K562 (cell line): ENCODE results near the gene ZNF598. TPM values are rescaled to one million over a fixed set of nuclear protein-coding genes. Genes with fewer than 3 reads are reported as not detected.
A peak's percentile ranks its signal among the peaks of the same experiment; 100 is the strongest.

Experiments
- ATAC-seq: fragments of 200-7000 bp; cut with Tn5 transposase; 3 replicates; pipeline ENCODE4 v1.9.1; 2020; ENCODE audit warnings: moderate library complexity
- BruUV-seq: library from RNA; stranded (reverse); fragments of 400-500 nt; replicated peaks from 2 replicates; lab custom pipeline; 2021; lab: Mats Ljungman, UMichigan
- CTCF ChIA-PET: fragments of 300-600 bp; formaldehyde crosslinking; extraction: SDS; loops from one replicate; lab custom pipeline; 2021; ENCODE audit warnings: low intra/inter-chr PET ratio; lab: Yijun Ruan, JAX
- POLR2A ChIA-PET: fragments of 300-600, 350-650 bp; sonication (Branson Sonifier 250); formaldehyde crosslinking; extraction: SDS; loops from one replicate; lab custom pipeline; 2021; ENCODE audit warnings: antibody characterized with exemption, inconsistent platforms; lab: Yijun Ruan, JAX
- DNase-seq, 4 experiments: peaks; one replicate each; pipeline versions ENCODE4 v3.0.0 to v3.0.0-alpha.2; 2011 to 2018; ENCODE audit warnings: low spot score in 3 of 4, mixed read lengths in 3 of 4; ENCODE audit errors: extremely low read depth in 1 of 4
- FAIRE-seq: peaks from 2 replicates; lab custom pipeline; 2011; peaks lifted over from hg19 to GRCh38; lab: Jason Lieb, UNC
- H2AFZ ChIP-seq: 2 replicates; pipeline ENCODE4 v1.6.0; 2011; ENCODE audit warnings: low read depth, low read length, control low read depth, inconsistent platforms
- H3K27ac ChIP-seq: fragments of 200-600 bp; 3 replicates; pipeline ENCODE4 v1.8.0; 2011; ENCODE audit warnings: low read depth, mild to moderate bottlenecking, control low read depth, inconsistent platforms, low read length, moderate library complexity, mixed read lengths; ENCODE audit errors: extremely low read depth
- H3K27me3 ChIP-seq, 2 experiments: fragments of 300-600 bp in 1 of 2; 2 replicates in 1 of 2; 3 replicates in 1 of 2; pipeline versions ENCODE4 v1.6.0 to v1.8.0; 2011; ENCODE audit warnings: inconsistent platforms in 2 of 2, low read length in 2 of 2, mild to moderate bottlenecking in 1 of 2, mixed read lengths in 1 of 2, moderate library complexity in 1 of 2; ENCODE audit not compliant: control insufficient read depth in 2 of 2, insufficient read depth in 2 of 2
- H3K36me3 ChIP-seq: fragments of 300-600 bp; 3 replicates; pipeline ENCODE4 v1.8.0; 2011; ENCODE audit warnings: mild to moderate bottlenecking, low read length, inconsistent platforms; ENCODE audit not compliant: control insufficient read depth, insufficient read depth
- H3K4me1 ChIP-seq, 2 experiments: fragments of 200-600 bp in 1 of 2; replicated peaks in 1 of 2; 2 replicates in 1 of 2; 3 replicates in 1 of 2; pipeline versions ENCODE4 v1.5.1 to v1.8.0; 2011; ENCODE audit warnings: inconsistent platforms in 2 of 2, low read length in 2 of 2, mild to moderate bottlenecking in 1 of 2, mixed read lengths in 1 of 2, moderate library complexity in 1 of 2; ENCODE audit not compliant: control insufficient read depth in 2 of 2, insufficient read depth in 2 of 2
- H3K4me2 ChIP-seq: 2 replicates; pipeline ENCODE4 v1.6.1; 2011; ENCODE audit warnings: low read length, control low read depth, inconsistent platforms, mixed read lengths; ENCODE audit not compliant: insufficient read depth
- H3K4me3 ChIP-seq: fragments of 200-600 bp; sonication (generic), shearing (Covaris generic); 2 replicates; pipeline ENCODE4 v1.5.1; 2016; ENCODE audit warnings: control low read depth, inconsistent platforms
- H3K79me2 ChIP-seq: fragments of 200-600 bp; 3 replicates; pipeline ENCODE4 v1.8.0; 2011; ENCODE audit warnings: low read length, inconsistent platforms; ENCODE audit not compliant: control insufficient read depth, insufficient read depth
- H3K9ac ChIP-seq, 2 experiments: 2 replicates each; pipeline versions ENCODE4 v1.6.0 to v1.6.1; 2011; ENCODE audit warnings: low read depth in 2 of 2, low read length in 2 of 2, control low read depth in 1 of 2, inconsistent platforms in 1 of 2, mild to moderate bottlenecking in 1 of 2, mixed read lengths in 1 of 2; ENCODE audit not compliant: insufficient read depth in 1 of 2
- H3K9me1 ChIP-seq: one replicate; pipeline ENCODE4 v1.6.0; 2011; ENCODE audit warnings: inconsistent platforms, mild to moderate bottlenecking, low read length, moderate library complexity; ENCODE audit not compliant: control insufficient read depth, insufficient read depth
- H3K9me3 ChIP-seq: replicated peaks from 2 replicates; pipeline ENCODE4 v1.5.1; 2011; ENCODE audit warnings: low read depth, low read length, inconsistent platforms; ENCODE audit not compliant: control insufficient read depth, insufficient read depth
- H4K20me1 ChIP-seq: replicated peaks from 2 replicates; pipeline ENCODE4 v1.6.1; 2011; ENCODE audit warnings: low read length, inconsistent platforms, mixed read lengths; ENCODE audit not compliant: control insufficient read depth, insufficient read depth
- BHLHE40 ChIP-seq: IDR thresholded peaks from 2 replicates; pipeline ENCODE4 v1.6.1; 2011; ENCODE audit warnings: low read length, improper control_type of control experiment
- ZNF263 ChIP-seq: sonication (generic); formaldehyde crosslinking; IDR thresholded peaks from 2 replicates; pipeline ENCODE4 v1.8.0; 2022; ENCODE audit warnings: mild to moderate bottlenecking, missing genetic modification reagents, borderline replicate concordance
- WGBS: fragments of 100-300 bp; shearing (Covaris generic); methylation state at CpG from one replicate; pipeline ENCODE4 v1.1.6; 2016; ENCODE audit warnings: low coverage, mixed read lengths; ENCODE audit not compliant: insufficient coverage; ENCODE audit errors: missing lambda C conversion rate; 5-methylcytosine and 5-hydroxymethylcytosine counted together
- in situ Hi-C: fragments of 300-500 bp; cut with MboI; formaldehyde crosslinking; loops from 4 replicates; pipeline ENCODE4 v1.15.0; 2018; ENCODE audit warnings: inconsistent platforms, mixed read lengths
- intact Hi-C: fragments of 100-400 bp; cut with micrococcal nuclease; formaldehyde crosslinking; loops from 2 replicates; pipeline ENCODE4 v1.14.2; 2022
- polyA plus RNA-seq, 8 experiments: library from polyadenylated mRNA; depleted of rRNA in 4 of 8; stranded (reverse) in 5 of 8; unstranded in 3 of 8; fragments of >200 nt; fragmentation: Nextera tagmentation in 2 of 8; fragmentation: Illumina TruSeq in 1 of 8; extraction: Ambion mirVana in 2 of 8; extraction: Trizol in 1 of 8; gene quantifications; 2 replicates each; pipeline versions ENCODE4 v1.2.1 to v1.2.3, GENCODE V29; 2011 to 2014; ENCODE audit warnings: inconsistent platforms in 1 of 8, missing spikeins in 1 of 8
- total RNA-seq, 7 experiments: library from RNA; depleted of rRNA in 6 of 7; stranded (reverse); fragments of >200 nt in 6 of 7; fragmentation: Illumina TruSeq in 2 of 7; extraction: Trizol in 2 of 7; gene quantifications; 2 replicates each; pipeline versions ENCODE4 v1.2.1 to v1.2.3, GENCODE V29; 2011 to 2021; ENCODE audit warnings: low replicate concordance in 1 of 7
- TF ChIP-seq, protein P1 (sequence below): fragments of 250-450 bp; sonication (Bioruptor Pico); IDR thresholded peaks from 2 replicates; pipeline ENCODE4 v1.8.0; 2022; ENCODE audit warnings: moderate library complexity, mild to moderate bottlenecking, inconsistent platforms

The ZNF598 gene
- total and polyA plus RNA-seq, 9 of the 15 experiments (the other 6 are each of a cell fraction or from before 2014, with no cell fraction given) = 0.11 to 115 (median 29.6) TPM

DNA sequence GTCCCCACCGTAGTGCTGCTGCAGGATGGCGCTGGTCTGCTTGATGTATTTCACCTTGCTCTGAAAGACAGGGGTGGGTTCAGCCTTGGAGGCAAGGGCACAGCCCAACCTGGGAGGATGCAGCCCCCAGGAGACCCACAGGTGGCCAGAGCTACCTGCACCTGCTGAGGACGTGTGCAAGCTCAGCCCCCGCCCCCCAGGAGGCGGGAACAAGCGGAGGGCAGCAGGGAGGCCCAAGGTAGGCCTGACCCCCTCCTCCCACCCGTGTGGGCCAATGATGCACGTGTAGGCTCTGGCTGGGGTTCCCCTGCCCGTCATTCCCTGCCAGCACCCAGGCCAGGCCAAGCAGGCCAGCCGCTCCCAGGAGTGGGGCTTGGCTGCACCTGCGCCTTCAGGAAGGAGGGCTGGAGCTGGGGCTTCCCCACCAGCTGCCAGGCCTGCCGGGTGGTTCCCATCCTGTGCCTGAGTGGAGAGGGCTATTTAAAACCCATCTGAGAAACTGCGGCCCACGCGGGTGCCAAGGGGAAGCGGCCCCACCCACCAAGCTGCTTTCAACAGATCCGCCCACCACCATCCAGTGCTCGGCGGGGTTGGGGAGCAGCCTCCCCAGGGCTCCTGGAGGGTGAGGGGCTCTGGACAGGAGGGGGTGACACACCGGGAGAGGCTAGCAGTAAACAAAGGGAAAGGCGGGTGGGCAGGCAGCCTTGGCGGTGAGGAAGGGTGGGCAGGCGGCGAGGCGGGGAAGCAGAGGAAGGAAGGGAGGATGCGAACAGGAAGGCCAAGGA, 34.2 kb upstream of the ZNF598 start:
- CTCF ChIA-PET = no interaction called here
- no peak for ATAC-seq
- no TSS peak for BruUV-seq
- Histone ChIP-seq H3K79me2 (peaks cover 18% of the 10 kb centered on the region), H3K4me1 (peaks cover 11 to 84% of the 10 kb centered on the region in 2 experiments; a peak in 4 of 5 replicates), H3K36me3 (peaks cover 27% of the 10 kb centered on the region; the same call in 1 of the 3 replicates), H3K9ac (peak overlapping the region in 1 of 2 experiments; percentile 74; a peak in 2 of 4 replicates), H3K9me3 (no peaks in the 10 kb centered on the region), H3K27ac (no peak overlapping the region), H3K27me3 (no peaks in the 10 kb centered on the region), H4K20me1 (no peaks in the 10 kb centered on the region), H3K9me1 (no peaks in the 10 kb centered on the region), H3K4me2 (no peak overlapping the region), H2AFZ (no peak overlapping the region), H3K4me3 (no peak overlapping the region)
- POLR2A ChIA-PET = interaction anchor here (0.7 to 1.0 kb wide), 3 partner anchors 12 to 1076 kb away, joined by 3 to 4 read pairs (median 3); no protein-coding TSS in a partner anchor
- WGBS = 84% methylated on average over 21 of the region's 26 CpGs
- no peak for FAIRE-seq
- TF ChIP-seq, protein P1, sequence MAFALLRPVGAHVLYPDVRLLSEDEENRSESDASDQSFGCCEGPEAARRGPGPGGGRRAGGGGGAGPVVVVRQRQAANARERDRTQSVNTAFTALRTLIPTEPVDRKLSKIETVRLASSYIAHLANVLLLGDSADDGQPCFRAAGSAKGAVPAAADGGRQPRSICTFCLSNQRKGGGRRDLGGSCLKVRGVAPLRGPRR (CRISPR knock-in tag) = no peak
- no peak for DNase-seq
- in situ Hi-C loops (no loop called here), intact Hi-C loops (no loop called here)

DNA sequence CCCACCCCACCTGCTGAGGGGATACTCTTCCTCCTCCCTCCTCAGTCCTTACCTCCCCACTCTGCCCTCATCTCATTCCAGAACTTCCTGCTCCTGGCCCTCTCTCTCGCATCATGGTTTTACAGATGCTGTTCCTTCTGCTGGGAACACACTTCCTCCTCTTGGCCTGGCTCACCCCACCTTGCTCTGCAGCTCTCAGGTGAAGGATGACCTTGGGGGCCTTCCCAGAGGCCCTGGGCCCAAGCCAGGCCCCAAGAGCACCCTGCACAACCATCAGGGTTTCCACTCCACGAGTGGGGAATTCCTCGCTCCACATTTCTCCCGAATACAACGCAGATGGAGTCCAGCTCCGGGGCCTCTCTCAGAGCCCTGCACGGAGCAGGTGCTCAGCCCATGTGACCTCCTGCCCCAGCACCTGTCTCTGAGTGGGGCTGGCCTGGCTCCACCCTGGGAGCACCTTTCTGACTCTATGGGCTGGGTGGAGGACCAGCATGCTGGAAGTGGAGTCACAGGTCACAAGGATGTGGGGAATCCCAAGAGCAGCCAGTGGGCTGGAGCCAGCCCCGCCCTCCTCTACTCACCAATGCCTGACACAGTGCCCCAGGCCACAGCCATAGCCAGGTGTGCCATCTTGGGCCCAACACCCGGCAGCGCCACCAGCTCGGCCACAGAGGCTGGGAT, 33.5 kb upstream of the ZNF598 start:
- peaks cover 11% of the 10 kb centered on the region; the same call in 2 of the 3 replicates for H3K79me2 ChIP-seq
- ChIA-PET CTCF (no interaction called here), POLR2A (interaction anchor here (0.7 kb wide), 2 partner anchors 202 to 1075 kb away, joined by 3 to 4 read pairs; no protein-coding TSS in a partner anchor)
- in situ Hi-C loops = no loop called here
- H3K4me1 ChIP-seq = peaks cover 7 to 84% of the 10 kb centered on the region in 2 experiments; a peak in 4 of 5 replicates
- H2AFZ ChIP-seq = no peak overlapping the region
- intact Hi-C loops = no loop called here
- H3K36me3 ChIP-seq = peaks cover 29% of the 10 kb centered on the region; the same call in 1 of the 3 replicates
- no peak for ATAC-seq
- no peak for DNase-seq
- WGBS = 85% methylated on average over 11 of the region's 11 CpGs
- BruUV-seq = no TSS peak
- TF ChIP-seq ZNF263 (CRISPR knock-in tag) (peak; percentile 24; the same call in 1 of the 2 replicates), BHLHE40 (no peak)
- no peak overlapping the region for H3K4me3 ChIP-seq
- no peaks in the 10 kb centered on the region for H3K9me3 ChIP-seq
- peak overlapping the region in 1 of 2 experiments; percentile 74; a peak in 2 of 4 replicates for H3K9ac ChIP-seq
- no peaks in the 10 kb centered on the region for H4K20me1 ChIP-seq
- no peak for FAIRE-seq
- no peaks in the 10 kb centered on the region for H3K9me1 ChIP-seq
- no peak overlapping the region for H3K4me2 ChIP-seq
- no peak overlapping the region for H3K27ac ChIP-seq
- H3K27me3 ChIP-seq = no peaks in the 10 kb centered on the region
